SK-N-SH treated with all-trans-retinoic acid at 6 μM for 48 hours (cell line): ENCODE data around the gene RETREG1.

Experiments used
- ATAC-seq: fragments of 200-7000 bp; cut with Tn5 transposase; 3 replicates; pipeline ENCODE4 v1.9.1; 2020; ENCODE audit warnings: mild to moderate bottlenecking, moderate library complexity
- ARNTL ChIP-seq: fragments of 450-650 bp; formaldehyde crosslinking; IDR thresholded peaks from 2 replicates; pipeline ENCODE4 v1.5.0; 2020; ENCODE audit warnings: low read depth, mild to moderate bottlenecking, moderate library complexity, borderline replicate concordance
- BACH2 ChIP-seq: fragments of 250-450 bp; sonication (Bioruptor Pico); IDR thresholded peaks from 2 replicates; pipeline ENCODE4 v1.9.0; 2021; ENCODE audit warnings: mild to moderate bottlenecking, borderline replicate concordance
- CREB5 ChIP-seq: fragments of 250-450 bp; sonication (Bioruptor Pico); IDR thresholded peaks from 2 replicates; pipeline ENCODE4 v1.5.1; 2020; ENCODE audit warnings: low read depth, mild to moderate bottlenecking, moderate library complexity
- CSDC2 ChIP-seq: fragments of 250-450 bp; sonication (Bioruptor Pico); IDR thresholded peaks from 2 replicates; pipeline ENCODE4 v1.5.0; 2020; ENCODE audit warnings: mild to moderate bottlenecking, moderate library complexity
- CSRNP3 ChIP-seq: fragments of 250-450 bp; sonication (Bioruptor Pico); IDR thresholded peaks from 2 replicates; pipeline ENCODE4 v1.5.1; 2021; ENCODE audit warnings: mild to moderate bottlenecking, moderate library complexity
- ESRRG ChIP-seq: fragments of 250-450 bp; sonication (Bioruptor Pico); IDR thresholded peaks from 2 replicates; pipeline ENCODE4 v1.6.1; 2021; ENCODE audit warnings: mild to moderate bottlenecking
- ISL1 ChIP-seq: fragments of 250-450 bp; sonication (Bioruptor Pico); IDR thresholded peaks from 2 replicates; pipeline ENCODE4 v2.1.2; 2022; ENCODE audit warnings: mild to moderate bottlenecking, moderate library complexity
- OSR1 ChIP-seq: fragments of 250-450 bp; sonication (Bioruptor Pico); IDR thresholded peaks from 2 replicates; pipeline ENCODE4 v1.8.0; 2022; ENCODE audit warnings: moderate library complexity, mild to moderate bottlenecking, inconsistent platforms
- PATZ1 ChIP-seq: fragments of 250-450 bp; sonication (Bioruptor Pico); IDR thresholded peaks from 2 replicates; pipeline ENCODE4 v1.8.0; 2020; ENCODE audit warnings: mild to moderate bottlenecking, moderate library complexity, borderline replicate concordance
- POU6F1 ChIP-seq: fragments of 250-450 bp; sonication (Bioruptor Pico); IDR thresholded peaks from 2 replicates; pipeline ENCODE4 v1.8.0; 2021; ENCODE audit warnings: low read depth, mild to moderate bottlenecking, moderate library complexity, borderline replicate concordance
- PPARA ChIP-seq: fragments of 250-450 bp; sonication (Bioruptor Pico); IDR thresholded peaks from 2 replicates; pipeline ENCODE4 v1.5.0; 2020; ENCODE audit warnings: mild to moderate bottlenecking, borderline replicate concordance
- RARB ChIP-seq: fragments of 250-450 bp; sonication (Bioruptor Pico); IDR thresholded peaks from 2 replicates; pipeline ENCODE4 v1.8.0; 2021; ENCODE audit warnings: mild to moderate bottlenecking, moderate library complexity
- SNAI2 ChIP-seq: fragments of 250-450 bp; sonication (Bioruptor Pico); IDR thresholded peaks from 2 replicates; pipeline ENCODE4 v1.5.0; 2020; ENCODE audit warnings: mild to moderate bottlenecking, moderate library complexity
- TCF4 ChIP-seq: fragments of 250-450 bp; sonication (Bioruptor Pico); IDR thresholded peaks from 2 replicates; pipeline ENCODE4 v1.8.0; 2021; ENCODE audit warnings: mild to moderate bottlenecking, moderate library complexity, borderline replicate concordance
- TOX ChIP-seq: fragments of 250-450 bp; sonication (Bioruptor Pico); IDR thresholded peaks from 2 replicates; pipeline ENCODE4 v1.8.0; 2021; ENCODE audit warnings: mild to moderate bottlenecking, moderate library complexity, borderline replicate concordance
- TSHZ2 ChIP-seq: fragments of 250-450 bp; sonication (Bioruptor Pico); IDR thresholded peaks from 2 replicates; pipeline ENCODE4 v1.5.0; 2020; ENCODE audit warnings: mild to moderate bottlenecking, moderate library complexity
- ZC3H10 ChIP-seq: fragments of 250-450 bp; sonication (Bioruptor Pico); IDR thresholded peaks from 2 replicates; pipeline ENCODE4 v1.5.1; 2021; ENCODE audit warnings: mild to moderate bottlenecking, moderate library complexity
- ZFP3 ChIP-seq: fragments of 250-450 bp; sonication (Bioruptor Pico); IDR thresholded peaks from 2 replicates; pipeline ENCODE4 v1.5.0; 2020; ENCODE audit warnings: mild to moderate bottlenecking, moderate library complexity
- ZFP30 ChIP-seq: fragments of 450-650 bp; formaldehyde crosslinking; IDR thresholded peaks from 2 replicates; pipeline ENCODE4 v1.5.0; 2022; ENCODE audit warnings: mild to moderate bottlenecking, moderate library complexity
- ZNF565 ChIP-seq: fragments of 450-650 bp; formaldehyde crosslinking; conservative IDR thresholded peaks from 2 replicates; pipeline ENCODE4 v1.5.0; 2020; ENCODE audit warnings: low read depth, mild to moderate bottlenecking, moderate library complexity
- ZNF8 ChIP-seq: fragments of 450-650 bp; formaldehyde crosslinking; IDR thresholded peaks from 2 replicates; pipeline ENCODE4 v1.5.0; 2020; ENCODE audit warnings: mild to moderate bottlenecking, moderate library complexity

RETREG1 gene

GRCh38 chr5:16453609-16454008 lies 163.2 kb downstream of the RETREG1 start:
- ATAC-seq: peak; percentile 30; the same call in 1 of the 3 replicates
- no peak for TF ChIP-seq TSHZ2 (CRISPR knock-in tag)
- no peak for TF ChIP-seq ZC3H10 (CRISPR knock-in tag)
- no peak for TF ChIP-seq POU6F1 (CRISPR knock-in tag)
- TF ChIP-seq ISL1 (CRISPR knock-in tag): no peak
- TF ChIP-seq PATZ1 (CRISPR knock-in tag): no peak
- TF ChIP-seq TOX (CRISPR knock-in tag): no peak
- TF ChIP-seq BACH2 (CRISPR knock-in tag): no peak
- TF ChIP-seq ZFP30: no peak
- TF ChIP-seq ARNTL (CRISPR knock-in tag): no peak
- TF ChIP-seq ZNF8 (CRISPR knock-in tag): no peak
- no peak for TF ChIP-seq SNAI2 (CRISPR knock-in tag)
- TF ChIP-seq CSDC2 (CRISPR knock-in tag): no peak
- no peak for TF ChIP-seq PPARA (CRISPR knock-in tag)
- no peak for TF ChIP-seq CREB5 (CRISPR knock-in tag)

- no peak for ATAC-seq
These were observed 166.6 kb downstream of the RETREG1 start for GRCh38 chr5:16450163-16450562.

More at GRCh38 chr5:16450163-16450562, 166.6 kb downstream of the RETREG1 start:
- TF ChIP-seq TCF4 (CRISPR knock-in tag) (no peak), SNAI2 (CRISPR knock-in tag) (no peak), ZC3H10 (CRISPR knock-in tag) (no peak), ZFP3 (CRISPR knock-in tag) (no peak), ZFP30 (no peak), ARNTL (CRISPR knock-in tag) (no peak), RARB (CRISPR knock-in tag) (no peak), CSDC2 (CRISPR knock-in tag) (no peak), ZNF8 (CRISPR knock-in tag) (no peak), TOX (CRISPR knock-in tag) (no peak), CSRNP3 (CRISPR knock-in tag) (no peak), ESRRG (CRISPR knock-in tag) (no peak), CREB5 (CRISPR knock-in tag) (no peak), OSR1 (CRISPR knock-in tag) (no peak), TSHZ2 (CRISPR knock-in tag) (no peak), ZNF565 (no peak), BACH2 (CRISPR knock-in tag) (no peak)
